Measurements from ENCODE around the gene PAOX.

The PAOX gene

DNA sequence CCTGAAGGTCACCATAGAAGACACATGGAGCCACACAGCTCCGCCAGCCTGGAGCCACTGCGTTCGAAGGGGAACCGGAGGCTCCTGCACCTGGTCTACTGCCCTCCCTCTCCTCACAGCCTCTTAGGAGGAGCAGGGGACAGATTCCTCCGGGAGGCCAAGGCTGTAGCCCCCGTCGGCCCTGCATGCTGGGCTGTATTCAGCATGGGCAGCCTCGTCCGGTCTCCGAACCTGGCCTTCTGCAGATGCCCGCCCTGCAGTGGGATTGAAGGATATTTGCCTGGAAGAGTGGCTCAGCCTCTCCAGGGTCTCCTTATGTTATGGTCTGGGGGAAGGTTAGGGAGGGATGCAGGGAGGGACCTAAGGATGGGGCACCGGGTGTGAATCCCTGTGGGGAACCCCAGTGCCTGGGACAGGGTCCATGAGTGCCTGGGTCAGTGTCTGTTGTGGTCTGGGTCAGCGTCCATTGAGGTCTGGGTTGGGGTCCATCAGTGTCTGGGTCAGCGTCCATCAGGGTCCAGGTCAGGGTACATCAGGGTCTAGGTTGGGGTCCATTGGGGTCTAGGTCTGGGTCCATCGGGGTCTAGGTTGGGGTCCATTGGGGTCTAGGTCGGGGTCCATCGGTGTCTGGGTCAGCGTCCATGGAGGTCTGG, 61.7 kb downstream of the PAOX start:
- DNase-seq (ENCODE audit: low spot score): no peak

Data from CD4-positive, alpha-beta T cell treated with Interleukin-2 at 100 ng/mL for 4 hours (primary cell).